Mammary epithelial cell (primary cell): ENCODE measurements around the gene PAF1.

Experiments used
- EZH2 ChIP-seq: IDR thresholded peaks from 2 replicates; pipeline ENCODE4 v1.6.1; 2012; ENCODE audit warnings: low read length, inconsistent platforms, borderline replicate concordance
- TF ChIP-seq, protein P1 (sequence below), 2 donors: IDR thresholded peaks in 1 of 2; conservative IDR thresholded peaks in 1 of 2; 2 replicates each; pipeline ENCODE4 v1.5.1; 2011 to 2012; ENCODE audit warnings: inconsistent platforms in 2 of 2, low read length in 2 of 2, mild to moderate bottlenecking in 2 of 2, control low read depth in 1 of 2, low read depth in 1 of 2; ENCODE audit not compliant: insufficient read depth in 1 of 2; ENCODE audit errors: extremely low read depth in 1 of 2

DNA sequence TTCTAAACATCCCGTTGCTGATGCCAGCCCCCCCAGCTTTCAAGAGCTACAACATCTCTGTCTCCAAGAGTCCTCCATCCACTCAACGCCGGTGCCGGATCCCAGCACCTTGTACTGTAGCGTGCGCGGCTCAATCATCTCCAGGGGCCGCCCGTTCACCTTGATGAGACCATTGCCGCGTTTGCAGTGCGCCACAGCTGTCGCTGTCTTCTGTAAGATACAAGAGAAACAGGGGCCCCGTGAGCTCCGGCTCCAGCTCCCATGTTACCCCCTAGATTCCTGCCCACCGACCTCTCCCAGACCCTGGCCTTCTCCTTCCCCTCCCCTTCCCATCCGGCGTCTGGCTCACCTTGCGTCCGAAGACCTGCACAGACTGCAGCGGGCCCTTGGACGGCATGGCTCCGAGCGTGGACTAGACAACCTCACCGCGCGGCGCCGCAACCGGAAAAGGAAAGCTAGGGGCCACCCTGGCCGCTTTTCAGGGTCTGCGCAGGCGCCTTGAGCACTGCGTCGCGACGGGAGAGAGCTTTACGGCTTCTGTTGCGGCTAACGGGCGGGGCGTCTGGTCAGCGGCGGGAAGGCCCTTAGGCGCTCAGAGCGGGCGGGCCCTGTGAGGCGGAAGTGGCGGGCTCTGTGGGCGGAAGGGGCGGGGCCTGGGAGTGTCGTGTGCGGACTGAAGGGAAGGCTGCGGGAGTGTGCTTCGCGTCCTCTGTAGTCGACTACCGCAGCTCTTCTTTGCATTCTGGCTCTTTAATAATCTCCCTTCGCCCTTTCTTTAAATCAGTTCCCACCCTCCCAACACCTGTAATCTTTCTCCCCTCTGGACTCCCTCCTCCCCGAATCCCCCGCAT, 44.8 kb upstream of the PAF1 start, which contains the start of gene RPS16:
- TF ChIP-seq, protein P1, sequence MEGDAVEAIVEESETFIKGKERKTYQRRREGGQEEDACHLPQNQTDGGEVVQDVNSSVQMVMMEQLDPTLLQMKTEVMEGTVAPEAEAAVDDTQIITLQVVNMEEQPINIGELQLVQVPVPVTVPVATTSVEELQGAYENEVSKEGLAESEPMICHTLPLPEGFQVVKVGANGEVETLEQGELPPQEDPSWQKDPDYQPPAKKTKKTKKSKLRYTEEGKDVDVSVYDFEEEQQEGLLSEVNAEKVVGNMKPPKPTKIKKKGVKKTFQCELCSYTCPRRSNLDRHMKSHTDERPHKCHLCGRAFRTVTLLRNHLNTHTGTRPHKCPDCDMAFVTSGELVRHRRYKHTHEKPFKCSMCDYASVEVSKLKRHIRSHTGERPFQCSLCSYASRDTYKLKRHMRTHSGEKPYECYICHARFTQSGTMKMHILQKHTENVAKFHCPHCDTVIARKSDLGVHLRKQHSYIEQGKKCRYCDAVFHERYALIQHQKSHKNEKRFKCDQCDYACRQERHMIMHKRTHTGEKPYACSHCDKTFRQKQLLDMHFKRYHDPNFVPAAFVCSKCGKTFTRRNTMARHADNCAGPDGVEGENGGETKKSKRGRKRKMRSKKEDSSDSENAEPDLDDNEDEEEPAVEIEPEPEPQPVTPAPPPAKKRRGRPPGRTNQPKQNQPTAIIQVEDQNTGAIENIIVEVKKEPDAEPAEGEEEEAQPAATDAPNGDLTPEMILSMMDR (conservative IDR thresholded peaks at IDR 0.05 in 1 of 2, IDR thresholded peaks at IDR 0.05 in 1 of 2; ENCODE audit: extremely low read depth in 1 of 2, insufficient read depth in 1 of 2, low read depth in 1 of 2, low read length in 2 of 2): no peak
- no peak for TF ChIP-seq EZH2
